ENCODE results near the gene TATDN2.

The TATDN2 gene

DNA sequence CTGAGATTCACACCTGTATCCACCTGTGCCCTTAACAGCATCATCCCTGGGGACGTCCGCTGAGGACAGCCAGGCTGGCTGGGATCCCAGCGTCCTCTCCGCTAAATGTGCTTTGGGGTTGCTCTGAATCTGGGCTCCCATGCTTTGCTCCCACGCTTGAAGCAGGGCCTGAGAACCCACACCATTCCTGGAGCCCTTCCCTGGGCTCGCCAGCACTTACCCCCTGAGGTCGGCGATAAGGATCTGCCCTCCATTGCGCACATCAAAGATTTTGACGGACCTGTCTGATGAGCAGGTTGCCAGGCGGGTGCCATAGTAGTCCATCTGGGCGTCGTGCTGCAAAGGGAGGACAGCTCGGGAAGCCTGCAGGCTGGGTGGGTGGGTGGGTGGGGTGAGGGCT, 66.8 kb downstream of the TATDN2 start:
- no peak overlapping the region for H3K4me3 ChIP-seq (ENCODE audit: low read depth, low read length)
- DNase-seq (ENCODE audit: low read depth), result no peak
- TF ChIP-seq, protein P1, sequence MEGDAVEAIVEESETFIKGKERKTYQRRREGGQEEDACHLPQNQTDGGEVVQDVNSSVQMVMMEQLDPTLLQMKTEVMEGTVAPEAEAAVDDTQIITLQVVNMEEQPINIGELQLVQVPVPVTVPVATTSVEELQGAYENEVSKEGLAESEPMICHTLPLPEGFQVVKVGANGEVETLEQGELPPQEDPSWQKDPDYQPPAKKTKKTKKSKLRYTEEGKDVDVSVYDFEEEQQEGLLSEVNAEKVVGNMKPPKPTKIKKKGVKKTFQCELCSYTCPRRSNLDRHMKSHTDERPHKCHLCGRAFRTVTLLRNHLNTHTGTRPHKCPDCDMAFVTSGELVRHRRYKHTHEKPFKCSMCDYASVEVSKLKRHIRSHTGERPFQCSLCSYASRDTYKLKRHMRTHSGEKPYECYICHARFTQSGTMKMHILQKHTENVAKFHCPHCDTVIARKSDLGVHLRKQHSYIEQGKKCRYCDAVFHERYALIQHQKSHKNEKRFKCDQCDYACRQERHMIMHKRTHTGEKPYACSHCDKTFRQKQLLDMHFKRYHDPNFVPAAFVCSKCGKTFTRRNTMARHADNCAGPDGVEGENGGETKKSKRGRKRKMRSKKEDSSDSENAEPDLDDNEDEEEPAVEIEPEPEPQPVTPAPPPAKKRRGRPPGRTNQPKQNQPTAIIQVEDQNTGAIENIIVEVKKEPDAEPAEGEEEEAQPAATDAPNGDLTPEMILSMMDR (IDR thresholded peaks at IDR 0.05; ENCODE audit: low read depth, low read length), result no peak
- no peak for TF ChIP-seq MYC (IDR thresholded peaks at IDR 0.05; ENCODE audit: low read depth, low read length)
- TF ChIP-seq POLR2A (IDR thresholded peaks at IDR 0.05; ENCODE audit: extremely low read depth, insufficient read length), result no peak
- TF ChIP-seq, protein P2, sequence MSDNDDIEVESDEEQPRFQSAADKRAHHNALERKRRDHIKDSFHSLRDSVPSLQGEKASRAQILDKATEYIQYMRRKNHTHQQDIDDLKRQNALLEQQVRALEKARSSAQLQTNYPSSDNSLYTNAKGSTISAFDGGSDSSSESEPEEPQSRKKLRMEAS (IDR thresholded peaks at IDR 0.05; ENCODE audit: low read depth, low read length), result no peak

DNA sequence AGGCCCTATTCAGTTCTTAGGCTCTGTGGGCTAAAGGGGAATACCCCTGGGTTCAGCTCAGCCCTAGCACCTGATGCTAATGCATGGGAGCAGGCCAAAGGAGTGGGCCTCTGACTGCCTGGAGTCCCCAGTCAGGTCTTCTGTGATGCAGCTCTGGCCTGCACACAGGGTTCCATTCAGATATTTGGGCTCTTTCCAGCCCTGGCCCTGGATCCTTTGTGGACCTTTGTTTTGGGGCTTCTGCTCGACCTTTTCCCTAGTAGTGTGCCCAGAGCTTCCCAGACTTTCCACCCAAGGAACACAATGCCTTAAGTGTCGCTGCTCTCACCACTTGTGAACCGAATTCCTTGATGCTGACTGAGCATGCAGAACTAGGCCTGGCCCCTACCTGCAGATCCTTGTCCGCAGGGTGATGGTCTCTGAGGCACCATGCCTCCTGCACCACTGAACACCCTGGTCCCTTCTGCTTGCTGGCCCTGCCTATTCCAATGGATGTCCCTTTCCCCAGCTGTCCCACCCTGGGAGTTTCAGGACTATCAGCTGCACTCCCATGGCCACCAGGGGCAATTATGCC, 67.6 kb downstream of the TATDN2 start:
- H3K4me3 ChIP-seq (ENCODE audit: low read depth, low read length), result no peak overlapping the region
- TF ChIP-seq, protein P1 (IDR thresholded peaks at IDR 0.05; ENCODE audit: low read depth, low read length), result no peak
- TF ChIP-seq, protein P2 (IDR thresholded peaks at IDR 0.05; ENCODE audit: low read depth, low read length), result no peak
- TF ChIP-seq MYC (IDR thresholded peaks at IDR 0.05; ENCODE audit: low read depth, low read length), result no peak
- TF ChIP-seq POLR2A (IDR thresholded peaks at IDR 0.05; ENCODE audit: extremely low read depth, insufficient read length), result no peak
- no peak for DNase-seq (ENCODE audit: low read depth)

DNA sequence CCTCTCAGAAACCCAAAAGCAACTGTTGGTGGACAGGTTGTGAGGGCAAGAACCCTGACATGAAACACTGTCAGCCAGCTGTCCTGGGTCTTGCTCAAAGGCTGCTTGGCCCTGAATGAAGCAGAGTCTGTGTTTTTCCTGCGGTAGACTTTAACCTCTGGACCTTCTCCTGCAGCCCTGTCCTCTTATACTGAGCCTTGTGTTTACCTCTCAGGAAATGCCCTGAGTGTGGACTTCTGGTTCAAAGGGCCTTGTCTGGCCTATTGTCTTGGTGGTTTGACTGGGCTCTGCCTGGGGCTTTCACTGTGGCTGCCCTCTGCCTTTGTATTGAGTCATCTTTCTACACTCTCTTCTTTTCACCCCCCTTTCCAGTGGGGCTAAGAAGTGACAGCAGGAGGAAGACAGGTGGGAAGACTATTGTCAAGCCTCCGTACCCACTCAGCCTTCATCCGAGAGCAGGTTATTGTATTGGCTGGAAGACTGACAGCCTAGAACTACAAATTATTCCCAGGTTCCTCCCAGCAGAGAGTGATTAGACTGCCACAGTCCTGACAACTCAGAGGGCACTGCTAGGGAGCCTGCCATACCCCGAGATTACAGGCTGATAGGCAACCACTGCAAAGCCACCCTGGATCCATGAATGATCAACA, 69.2 kb downstream of the TATDN2 start:
- TF ChIP-seq POLR2A (IDR thresholded peaks at IDR 0.05; ENCODE audit: extremely low read depth, insufficient read length) (no peak), MYC (IDR thresholded peaks at IDR 0.05; ENCODE audit: low read depth, low read length) (no peak)
- TF ChIP-seq, protein P2 (IDR thresholded peaks at IDR 0.05; ENCODE audit: low read depth, low read length), result no peak
- TF ChIP-seq, protein P1 (IDR thresholded peaks at IDR 0.05; ENCODE audit: low read depth, low read length), result no peak
- no peak overlapping the region for H3K4me3 ChIP-seq (ENCODE audit: low read depth, low read length)
- no peak for DNase-seq (ENCODE audit: low read depth)

DNA sequence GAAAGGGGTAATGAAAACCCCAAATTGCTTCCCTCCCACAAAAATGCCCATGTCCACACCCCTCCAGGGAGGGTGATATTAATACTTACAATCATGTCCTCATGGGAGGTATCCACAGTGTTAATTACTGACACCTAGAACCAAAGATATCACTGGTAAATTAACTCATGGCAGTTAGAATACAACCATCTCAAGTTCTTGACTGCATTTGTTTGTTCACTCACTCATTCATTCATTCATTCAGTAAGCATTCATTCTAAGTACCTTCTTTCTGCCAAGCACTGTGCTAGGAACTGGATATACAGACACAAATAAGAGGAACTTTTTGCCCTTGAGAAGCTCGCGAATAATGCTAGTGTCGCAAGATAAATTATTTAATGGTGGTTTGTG, 69.7 kb downstream of the TATDN2 start:
- H3K4me3 ChIP-seq (ENCODE audit: low read depth, low read length), result no peak overlapping the region
- TF ChIP-seq, protein P2 (IDR thresholded peaks at IDR 0.05; ENCODE audit: low read depth, low read length), result no peak
- TF ChIP-seq, protein P1 (IDR thresholded peaks at IDR 0.05; ENCODE audit: low read depth, low read length), result no peak

DNA sequence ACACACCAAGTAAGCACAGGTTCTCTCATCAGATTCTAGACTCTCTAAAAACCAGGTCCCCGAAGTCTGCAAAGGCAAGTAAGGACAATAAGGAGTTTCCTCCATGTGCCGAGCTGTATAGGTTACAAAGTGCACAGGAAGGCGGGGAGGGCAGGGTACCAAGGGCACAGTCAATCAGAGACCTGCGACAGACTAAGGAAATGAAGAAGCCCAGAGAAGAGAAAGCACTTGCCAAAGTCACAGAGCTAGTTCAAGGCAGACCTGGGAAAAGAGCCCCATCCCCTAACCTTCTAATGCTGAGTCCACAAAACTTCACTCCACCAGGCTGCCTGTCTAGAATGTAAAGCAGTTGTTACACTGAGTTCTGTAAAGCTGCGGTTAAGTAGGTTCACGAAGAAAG, 71.0 kb downstream of the TATDN2 start:
- DNase-seq (ENCODE audit: low read depth), result no peak
- TF ChIP-seq MYC (IDR thresholded peaks at IDR 0.05; ENCODE audit: low read depth, low read length) (no peak), POLR2A (IDR thresholded peaks at IDR 0.05; ENCODE audit: extremely low read depth, insufficient read length) (no peak)
- TF ChIP-seq, protein P1 (IDR thresholded peaks at IDR 0.05; ENCODE audit: low read depth, low read length), result no peak
- TF ChIP-seq, protein P2 (IDR thresholded peaks at IDR 0.05; ENCODE audit: low read depth, low read length), result no peak
- peak overlapping the region; percentile 25 for H3K4me3 ChIP-seq (ENCODE audit: low read depth, low read length)

More for the DNA sequence above, 69.7 kb downstream of the TATDN2 start:
- DNase-seq (ENCODE audit: low read depth), result no peak

Data from NB4 (cell line).